DOHH2 (cell line): ENCODE measurements around the gene SEH1L.

Source experiments
- H3F3A ChIP-seq: fragments of 200-600 bp; sonication (generic), shearing (Covaris generic); 2 replicates; pipeline ENCODE4 v1.6.0; 2016; ENCODE audit warnings: antibody characterized with exemption, mild to moderate bottlenecking; ENCODE audit not compliant: control insufficient read depth, insufficient read depth
- H3K27ac ChIP-seq: fragments of 200-600 bp; sonication (generic); 2 replicates; pipeline ENCODE4 v1.5.1; 2014; ENCODE audit warnings: low read depth, mild to moderate bottlenecking, low read length, moderate library complexity
- H3K27me3 ChIP-seq: fragments of 200-600 bp; sonication (generic); 2 replicates; pipeline ENCODE4 v1.6.1; 2014; ENCODE audit warnings: mild to moderate bottlenecking, low read length, mixed read lengths; ENCODE audit not compliant: control insufficient read depth
- H3K36me3 ChIP-seq: fragments of 200-600 bp; sonication (generic); 2 replicates; pipeline ENCODE4 v1.6.1; 2014; ENCODE audit warnings: mild to moderate bottlenecking, low read length, moderate library complexity, mixed read lengths; ENCODE audit not compliant: control insufficient read depth
- H3K4me1 ChIP-seq: fragments of 200-600 bp; sonication (generic); 2 replicates; pipeline ENCODE4 v1.6.1; 2014; ENCODE audit warnings: mild to moderate bottlenecking, low read length, mixed read lengths; ENCODE audit not compliant: control insufficient read depth
- H3K4me2 ChIP-seq: fragments of 200-600 bp; sonication (generic); 2 replicates; pipeline ENCODE4 v1.6.0; 2014; ENCODE audit warnings: mild to moderate bottlenecking, low read length, moderate library complexity
- H3K4me3 ChIP-seq: fragments of 200-600 bp; sonication (generic); 2 replicates; pipeline ENCODE4 v1.5.1; 2014; ENCODE audit warnings: mild to moderate bottlenecking, low read length, mixed read lengths
- H3K79me2 ChIP-seq: fragments of 200-600 bp; sonication (generic); 2 replicates; pipeline ENCODE4 v1.6.1; 2014; ENCODE audit warnings: mild to moderate bottlenecking, low read length, mixed read lengths; ENCODE audit not compliant: control insufficient read depth
- H3K9me2 ChIP-seq: fragments of 200-600 bp; sonication (generic); replicated peaks from 2 replicates; pipeline ENCODE4 v1.6.1; 2014; ENCODE audit warnings: mild to moderate bottlenecking, low read length, mixed read lengths; ENCODE audit not compliant: control insufficient read depth
- H3K9me3 ChIP-seq: fragments of 200-600 bp; sonication (generic); 2 replicates; pipeline ENCODE4 v1.6.1; 2014; ENCODE audit warnings: antibody characterized with exemption, low read length, mixed read lengths; ENCODE audit not compliant: control insufficient read depth, insufficient read depth
- H4K20me1 ChIP-seq: fragments of 200-600 bp; sonication (generic); 2 replicates; pipeline ENCODE4 v1.6.0; 2014; ENCODE audit warnings: low read depth, mild to moderate bottlenecking, antibody characterized with exemption, low read length, moderate library complexity; ENCODE audit not compliant: control insufficient read depth, insufficient read depth
- CTCF ChIP-seq: fragments of 200-600 bp; sonication (generic); IDR thresholded peaks from one replicate; pipeline ENCODE4 v1.5.1; 2014; ENCODE audit warnings: antibody characterized with exemption, mild to moderate bottlenecking, low read depth, low read length; ENCODE audit not compliant: poor library complexity, severe bottlenecking
- EZH2phosphoT487 ChIP-seq: fragments of 200-600 bp; sonication (generic); IDR thresholded peaks from 2 replicates; pipeline ENCODE4 v1.6.1; 2017; ENCODE audit warnings: borderline replicate concordance, mild to moderate bottlenecking, antibody characterized with exemption, low read length, moderate library complexity, mixed read lengths

Gene SEH1L

GRCh38 chr18:12906773-12907172, 41.0 kb upstream of the SEH1L start:
- Histone ChIP-seq H3K27ac (no peak overlapping the region), H3F3A (no peaks in the 10 kb centered on the region), H3K4me3 (no peak overlapping the region), H3K79me2 (no peaks in the 10 kb centered on the region), H3K4me1 (no peaks in the 10 kb centered on the region), H4K20me1 (no peaks in the 10 kb centered on the region), H3K9me2 (no peaks in the 10 kb centered on the region), H3K27me3 (peaks cover 10% of the 10 kb centered on the region; the same call in 1 of the 2 replicates), H3K4me2 (no peak overlapping the region), H3K9me3 (no peaks in the 10 kb centered on the region), H3K36me3 (no peaks in the 10 kb centered on the region)
- TF ChIP-seq EZH2phosphoT487 (no peak), CTCF (no peak)

- H3K9me3 ChIP-seq = no peaks in the 10 kb centered on the region
Measured at GRCh38 chr18:12907258-12907925, 40.4 kb upstream of the SEH1L start.

GRCh38 chr18:12908706-12909105, 39.1 kb upstream of the SEH1L start:
- Histone ChIP-seq H3K36me3 (no peaks in the 10 kb centered on the region), H3K27me3 (peaks cover 10% of the 10 kb centered on the region; the same call in 1 of the 2 replicates), H3K9me2 (no peaks in the 10 kb centered on the region), H3K4me2 (no peak overlapping the region), H3K4me1 (no peaks in the 10 kb centered on the region), H3K27ac (no peak overlapping the region), H4K20me1 (no peaks in the 10 kb centered on the region), H3K9me3 (no peaks in the 10 kb centered on the region), H3F3A (no peaks in the 10 kb centered on the region), H3K4me3 (no peak overlapping the region), H3K79me2 (no peaks in the 10 kb centered on the region)
- TF ChIP-seq CTCF = no peak
- no peak for TF ChIP-seq EZH2phosphoT487

More at GRCh38 chr18:12907258-12907925, 40.4 kb upstream of the SEH1L start:
- H3K9me2 ChIP-seq = no peaks in the 10 kb centered on the region
- no peak overlapping the region for H3K27ac ChIP-seq
- H3F3A ChIP-seq = no peaks in the 10 kb centered on the region
- no peak for TF ChIP-seq EZH2phosphoT487
- H3K4me1 ChIP-seq = no peaks in the 10 kb centered on the region
- no peaks in the 10 kb centered on the region for H3K79me2 ChIP-seq
- H3K36me3 ChIP-seq = no peaks in the 10 kb centered on the region
- peaks cover 10% of the 10 kb centered on the region; the same call in 1 of the 2 replicates for H3K27me3 ChIP-seq
- H4K20me1 ChIP-seq = no peaks in the 10 kb centered on the region
- no peak overlapping the region for H3K4me3 ChIP-seq
- H3K4me2 ChIP-seq = no peak overlapping the region

- TF ChIP-seq CTCF = no peak
- TF ChIP-seq EZH2phosphoT487 = no peak
Measured at GRCh38 chr18:12911025-12911928, 36.5 kb upstream of the SEH1L start.

More at GRCh38 chr18:12911025-12911928, 36.5 kb upstream of the SEH1L start:
- H3K27me3 ChIP-seq = peaks cover 10% of the 10 kb centered on the region; the same call in 1 of the 2 replicates
- H3F3A ChIP-seq = no peaks in the 10 kb centered on the region
- no peaks in the 10 kb centered on the region for H3K79me2 ChIP-seq
- no peak overlapping the region for H3K4me3 ChIP-seq
- H3K9me3 ChIP-seq = no peaks in the 10 kb centered on the region
- H3K27ac ChIP-seq = no peak overlapping the region
- no peaks in the 10 kb centered on the region for H3K9me2 ChIP-seq
- H3K4me2 ChIP-seq = no peak overlapping the region
- H3K36me3 ChIP-seq = no peaks in the 10 kb centered on the region
- H4K20me1 ChIP-seq = no peaks in the 10 kb centered on the region
- no peaks in the 10 kb centered on the region for H3K4me1 ChIP-seq
